Right lobe of liver (tissue), 6 donors: Measurements from ENCODE around the gene KCNQ5. TPM values are rescaled to one million over a fixed set of nuclear protein-coding genes. Genes with fewer than 3 reads are reported as not detected.

ENCODE experiments used
- ATAC-seq, 4 donors: fragments of 200-7000 bp; cut with Tn5 transposase; one replicate each; pipeline ENCODE4 v1.9.1; 2020; ENCODE audit warnings: mild to moderate bottlenecking in 4 of 4, moderate library complexity in 4 of 4
- DNase-seq, 3 donors: peaks; one replicate each; pipeline ENCODE4 v3.0.0-alpha.2; 2020
- H3K27ac ChIP-seq, 3 donors: fragments of 200-600 bp; one replicate each; pipeline ENCODE4 v1.8.0; 2022
- H3K27me3 ChIP-seq, 2 donors: fragments of 200-600 bp; one replicate each; pipeline ENCODE4 v1.8.0; 2022
- H3K36me3 ChIP-seq, 4 donors: fragments of 200-600 bp; sonication (generic) in 1 of 4; one replicate each; pipeline versions ENCODE4 v1.5.1 to v1.8.0; 2017 to 2022; ENCODE audit warnings: control low read depth in 1 of 4
- H3K4me1 ChIP-seq, 4 donors: fragments of 200-600 bp; sonication (generic) in 1 of 4; one replicate each; pipeline versions ENCODE4 v1.5.1 to v1.8.0; 2017 to 2022; ENCODE audit warnings: control low read depth in 1 of 4
- H3K4me3 ChIP-seq, 3 donors: fragments of 200-600 bp; one replicate each; pipeline ENCODE4 v1.8.0; 2022
- H3K9me3 ChIP-seq, 4 donors: fragments of 200-600 bp; sonication (generic) in 1 of 4; one replicate each; pipeline versions ENCODE4 v1.5.1 to v1.8.0; 2017 to 2022; ENCODE audit warnings: control low read depth in 1 of 4
- CTCF ChIP-seq, 4 donors: fragments of 200-600 bp in 3 of 4; fragments of 450-650 bp in 1 of 4; IDR thresholded peaks; one replicate each; pipeline versions ENCODE4 v1.5.1 to v1.8.0; 2016 to 2022; ENCODE audit warnings: antibody characterized with exemption in 4 of 4, mild to moderate bottlenecking in 2 of 4
- POLR2A ChIP-seq: fragments of 450-650 bp; IDR thresholded peaks from one replicate; pipeline ENCODE4 v1.6.1; 2017; ENCODE audit warnings: antibody characterized with exemption, mild to moderate bottlenecking
- WGBS: methylation state at CpG from one replicate; pipeline ENCODE4 v1.1.6; 2018; ENCODE audit warnings: low coverage, low lambda C conversion rate; ENCODE audit not compliant: insufficient coverage; ENCODE audit errors: missing lambda C conversion rate; 5-methylcytosine and 5-hydroxymethylcytosine counted together
- intact Hi-C, 2 donors: fragments of 100-400 bp; cut with DNase I; formaldehyde crosslinking; loops; one replicate each; pipeline versions ENCODE4 v1.11.2 to v1.14.1; 2022
- total RNA-seq, 6 experiments: library from RNA; depleted of rRNA in 2 of 6; stranded (reverse); fragments of >200 nt in 2 of 6; fragmentation: NEBNext Ultra II Directional in 3 of 6; extraction: Animal tissue kit (Norgen Biotek cat#: 25700) in 3 of 6; gene quantifications; one replicate each; pipeline versions ENCODE4 v1.1.0 to v1.2.4, GENCODE V29; 2016 to 2023
- donor health status: DM: no; HTN: yes; CAD: no.
- donor health status: DM: no; HTN: no; CAD: no.
- donor health status: DM: no; HTN: no; CAD: no.
- donor health status: DM: no; HTN: yes; CAD: no.
- donor health status: DM: no; HTN: yes; CAD: no.

KCNQ5 gene
- total RNA-seq, 6 experiments from 2014 or later = 0.04 to 0.11 TPM; not detected in 4

- no peak overlapping the region for H3K27ac ChIP-seq
- intact Hi-C loops = no loop called here
- TF ChIP-seq CTCF (IDR thresholded peaks at IDR 0.05) (no peak), POLR2A (no peak)
- no peaks in the 10 kb centered on the region for H3K4me1 ChIP-seq
- ATAC-seq (no peak), DNase-seq (no peak)
- WGBS = 44% methylated on average over 2 of the region's 2 CpGs
- H3K4me3 ChIP-seq = no peak overlapping the region
- H3K9me3 ChIP-seq = no peaks in the 10 kb centered on the region
- no peaks in the 10 kb centered on the region for H3K36me3 ChIP-seq
- H3K27me3 ChIP-seq = no peaks in the 10 kb centered on the region
Observed at GRCh38 chr6:72952808-72953630, 331.2 kb downstream of the KCNQ5 start.

DNA sequence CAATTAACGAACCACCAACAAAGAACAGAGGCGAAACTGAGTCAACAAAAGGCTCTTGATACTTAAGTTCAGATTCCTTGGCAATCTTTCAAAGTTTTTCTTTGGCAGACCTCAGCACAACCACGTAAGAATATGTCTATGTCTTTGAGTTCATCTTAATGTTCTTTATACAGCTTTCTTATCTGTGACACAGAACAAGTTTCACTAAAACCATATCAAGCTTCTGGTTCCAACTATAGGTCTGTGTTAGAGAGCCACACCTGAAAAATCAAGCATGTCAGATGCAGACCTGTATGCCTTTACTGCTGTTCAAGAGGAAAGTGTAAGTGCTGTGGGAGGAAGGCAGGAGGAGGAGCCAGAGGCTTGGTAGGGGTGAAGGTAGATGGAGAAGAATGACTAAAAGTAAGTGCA is 332.1 kb downstream of the KCNQ5 start:
- TF ChIP-seq POLR2A = no peak
- no peak for TF ChIP-seq CTCF (IDR thresholded peaks at IDR 0.05)
- intact Hi-C loops = no loop called here
- H3K36me3 ChIP-seq = no peaks in the 10 kb centered on the region
- H3K4me3 ChIP-seq = no peak overlapping the region
- no peaks in the 10 kb centered on the region for H3K4me1 ChIP-seq
- H3K9me3 ChIP-seq = no peaks in the 10 kb centered on the region
- ATAC-seq (no peak), DNase-seq (no peak)
- H3K27ac ChIP-seq = no peak overlapping the region
- 26% methylated on average over 3 of the region's 3 CpGs for WGBS
- H3K27me3 ChIP-seq = no peaks in the 10 kb centered on the region

GRCh38 chr6:72954716-72955115 is 332.9 kb downstream of the KCNQ5 start:
- Histone ChIP-seq H3K36me3 (no peaks in the 10 kb centered on the region), H3K9me3 (no peaks in the 10 kb centered on the region), H3K4me3 (no peak overlapping the region), H3K27ac (no peak overlapping the region), H3K27me3 (no peaks in the 10 kb centered on the region), H3K4me1 (no peaks in the 10 kb centered on the region)
- intact Hi-C loops = no loop called here
- ATAC-seq = no peak
- 28% methylated on average over 4 of the region's 4 CpGs for WGBS
- DNase-seq = no peak
- TF ChIP-seq POLR2A (no peak), CTCF (IDR thresholded peaks at IDR 0.05) (no peak)

- intact Hi-C loops = no loop called here
- Histone ChIP-seq H3K36me3 (no peaks in the 10 kb centered on the region), H3K9me3 (no peaks in the 10 kb centered on the region), H3K4me1 (no peaks in the 10 kb centered on the region), H3K4me3 (no peak overlapping the region), H3K27ac (no peak overlapping the region), H3K27me3 (no peaks in the 10 kb centered on the region)
- TF ChIP-seq CTCF (IDR thresholded peaks at IDR 0.05) (no peak), POLR2A (no peak)
- DNase-seq (no peak), ATAC-seq (no peak)
- WGBS = 30% methylated on average over 2 of the region's 2 CpGs
Observed at GRCh38 chr6:72955666-72956065, 333.8 kb downstream of the KCNQ5 start.
